NCI-H1694 (cell line): ENCODE measurements around the gene WASHC4.

Experiments
- DNase-seq: peaks from one replicate; lab custom pipeline; 2025; lab: John Stamatoyannopoulos, UW

WASHC4 gene

GRCh38 chr12:105107494-105108371, at the start of gene WASHC4:
Gene WASHC4 (plus strand): TSS chr12:105107731. CDS start chr12:105107801, 70 bp downstream.
- peak; percentile 39 for DNase-seq

- no peak for DNase-seq
Observed at GRCh38 chr12:105060715-105061378, 46.7 kb upstream of the WASHC4 start.

GRCh38 chr12:105064564-105065178, 42.9 kb upstream of the WASHC4 start:
- no peak for DNase-seq

- DNase-seq: no peak
Observed at GRCh38 chr12:105067511-105068031, 40.0 kb upstream of the WASHC4 start.

- DNase-seq: no peak
Observed at GRCh38 chr12:105069936-105070702, 37.4 kb upstream of the WASHC4 start.

GRCh38 chr12:105071981-105072380, 35.5 kb upstream of the WASHC4 start:
- DNase-seq: no peak

- DNase-seq: no peak
Observed at GRCh38 chr12:105072888-105073488, 34.5 kb upstream of the WASHC4 start.

GRCh38 chr12:105076098-105076497, 31.4 kb upstream of the WASHC4 start:
- DNase-seq: no peak

- DNase-seq: no peak
Observed at GRCh38 chr12:105076913-105077312, 30.6 kb upstream of the WASHC4 start.

- DNase-seq: no peak
Observed at GRCh38 chr12:105077435-105077834, 30.1 kb upstream of the WASHC4 start.

- DNase-seq: no peak
Observed at GRCh38 chr12:105078712-105079570, 28.6 kb upstream of the WASHC4 start.

GRCh38 chr12:105083031-105083430, 24.5 kb upstream of the WASHC4 start:
- DNase-seq: no peak

GRCh38 chr12:105083551-105084105, 23.9 kb upstream of the WASHC4 start:
- DNase-seq: peak; percentile 37

- DNase-seq: peak; percentile 11
Observed at GRCh38 chr12:105084251-105085250, 23.0 kb upstream of the WASHC4 start, which contains the start of gene ALDH1L2. Gene ALDH1L2 (minus strand): TSS chr12:105084458. CDS start chr12:105084436, 22 bp downstream.

GRCh38 chr12:105085501-105085900, 22.0 kb upstream of the WASHC4 start:
- DNase-seq: no peak

GRCh38 chr12:105089817-105090216, 17.7 kb upstream of the WASHC4 start:
- no peak for DNase-seq

- no peak for DNase-seq
Observed at GRCh38 chr12:105090361-105090760, 17.2 kb upstream of the WASHC4 start.

GRCh38 chr12:105091476-105092206, 15.9 kb upstream of the WASHC4 start:
- no peak for DNase-seq
